PC-9 (cell line): ENCODE results near the gene RAB40C.

ENCODE experiments used
- EZH2 ChIP-seq: fragments of 200-600 bp; sonication (generic); IDR thresholded peaks from 2 replicates; pipeline ENCODE4 v1.8.0; 2017; ENCODE audit warnings: antibody characterized with exemption, low read depth
- TF ChIP-seq, protein P1 (sequence below): fragments of 200-600 bp; sonication (generic); conservative IDR thresholded peaks from 2 replicates; pipeline ENCODE4 v1.6.1; 2017; ENCODE audit warnings: mixed run types, antibody characterized with exemption, mild to moderate bottlenecking, moderate library complexity

DNA sequence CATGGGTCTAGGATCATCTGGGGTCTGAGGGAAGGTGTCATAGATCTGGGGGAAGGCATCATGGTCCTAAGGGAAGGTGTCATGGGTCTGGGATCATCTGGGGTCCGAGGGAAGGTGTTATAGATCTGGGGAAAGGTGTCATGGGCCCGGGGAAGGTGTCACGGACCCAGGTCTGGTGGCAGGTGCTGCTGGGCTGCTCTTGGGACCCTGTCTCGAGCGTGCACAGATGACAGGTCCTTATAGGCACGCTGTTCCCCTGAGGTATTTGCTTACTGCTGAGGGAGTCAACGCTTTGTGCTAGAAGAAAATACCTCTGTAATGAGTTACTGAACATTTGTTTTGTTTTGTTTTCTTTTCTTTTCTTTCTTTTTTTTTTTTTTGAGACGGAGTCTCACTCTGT lies 1.4 kb downstream of the RAB40C start:
- TF ChIP-seq, protein P1, sequence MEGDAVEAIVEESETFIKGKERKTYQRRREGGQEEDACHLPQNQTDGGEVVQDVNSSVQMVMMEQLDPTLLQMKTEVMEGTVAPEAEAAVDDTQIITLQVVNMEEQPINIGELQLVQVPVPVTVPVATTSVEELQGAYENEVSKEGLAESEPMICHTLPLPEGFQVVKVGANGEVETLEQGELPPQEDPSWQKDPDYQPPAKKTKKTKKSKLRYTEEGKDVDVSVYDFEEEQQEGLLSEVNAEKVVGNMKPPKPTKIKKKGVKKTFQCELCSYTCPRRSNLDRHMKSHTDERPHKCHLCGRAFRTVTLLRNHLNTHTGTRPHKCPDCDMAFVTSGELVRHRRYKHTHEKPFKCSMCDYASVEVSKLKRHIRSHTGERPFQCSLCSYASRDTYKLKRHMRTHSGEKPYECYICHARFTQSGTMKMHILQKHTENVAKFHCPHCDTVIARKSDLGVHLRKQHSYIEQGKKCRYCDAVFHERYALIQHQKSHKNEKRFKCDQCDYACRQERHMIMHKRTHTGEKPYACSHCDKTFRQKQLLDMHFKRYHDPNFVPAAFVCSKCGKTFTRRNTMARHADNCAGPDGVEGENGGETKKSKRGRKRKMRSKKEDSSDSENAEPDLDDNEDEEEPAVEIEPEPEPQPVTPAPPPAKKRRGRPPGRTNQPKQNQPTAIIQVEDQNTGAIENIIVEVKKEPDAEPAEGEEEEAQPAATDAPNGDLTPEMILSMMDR = no peak
- TF ChIP-seq EZH2 = no peak
